WTC11 (cell line): ENCODE results near the gene MRAP.

Experiments
- CTCF ChIP-seq: fragments of 200-600 bp; IDR thresholded peaks from 2 replicates; pipeline ENCODE4 v1.8.0; 2022; ENCODE audit warnings: antibody characterized with exemption
- ETV6 ChIP-seq: sonication (generic); formaldehyde crosslinking; IDR thresholded peaks from 2 replicates; pipeline ENCODE4 v1.8.1; 2022; ENCODE audit warnings: mild to moderate bottlenecking, missing genetic modification reagents
- GABPB1 ChIP-seq: sonication (generic); formaldehyde crosslinking; IDR thresholded peaks from 2 replicates; pipeline ENCODE4 v1.8.1; 2023; ENCODE audit warnings: mild to moderate bottlenecking, missing genetic modification reagents
- JUN ChIP-seq: sonication (generic); formaldehyde crosslinking; IDR thresholded peaks from 2 replicates; pipeline ENCODE4 v1.8.0; 2023; ENCODE audit warnings: mild to moderate bottlenecking, missing genetic modification reagents
- NR2C2 ChIP-seq: sonication (generic); formaldehyde crosslinking; IDR thresholded peaks from 2 replicates; pipeline ENCODE4 v1.8.0; 2022; ENCODE audit warnings: mild to moderate bottlenecking, missing genetic modification reagents
- STAT6 ChIP-seq: sonication (generic); formaldehyde crosslinking; conservative IDR thresholded peaks from 2 replicates; pipeline ENCODE4 v1.8.1; 2023; ENCODE audit warnings: mild to moderate bottlenecking, low read depth, missing genetic modification reagents, moderate library complexity

GRCh38 chr21:32308696-32309095 is 10.0 kb downstream of the MRAP start:
- TF ChIP-seq CTCF (no peak), GABPB1 (CRISPR knock-in tag) (no peak), JUN (no peak), STAT6 (CRISPR knock-in tag) (no peak), ETV6 (no peak), NR2C2 (CRISPR knock-in tag) (no peak)
